GM12878 (cell line): ENCODE measurements around the gene NUP85.
"Not testable (repeated sequence)": the region's sequence is repeated elsewhere in the genome, so short reads cannot be mapped to it uniquely, and the experiment has no call there.

Experiments used
- HCFC1 ChIP-seq: fragments of 150-350 bp; IDR thresholded peaks from 2 replicates; pipeline ENCODE4 v1.6.1; 2014; ENCODE audit warnings: low read length
- SMAD1 ChIP-seq: fragments of 450-650 bp; IDR thresholded peaks from 2 replicates; pipeline ENCODE4 v1.6.1; 2018; ENCODE audit warnings: mild to moderate bottlenecking, low read depth; ENCODE audit not compliant: partially characterized antibody
- TF ChIP-seq, protein P1 (sequence below), 3 experiments: IDR thresholded peaks in 2 of 3; conservative IDR thresholded peaks in 1 of 3; 2 replicates each; pipeline ENCODE4 v1.5.1; 2011; ENCODE audit warnings: low read depth in 3 of 3, low read length in 3 of 3, mild to moderate bottlenecking in 3 of 3, control low read depth in 2 of 3, moderate library complexity in 2 of 3, inconsistent platforms in 1 of 3, mixed read lengths in 1 of 3; ENCODE audit not compliant: control insufficient read depth in 2 of 3, insufficient read depth in 1 of 3; ENCODE audit errors: extremely low read depth in 1 of 3

DNA sequence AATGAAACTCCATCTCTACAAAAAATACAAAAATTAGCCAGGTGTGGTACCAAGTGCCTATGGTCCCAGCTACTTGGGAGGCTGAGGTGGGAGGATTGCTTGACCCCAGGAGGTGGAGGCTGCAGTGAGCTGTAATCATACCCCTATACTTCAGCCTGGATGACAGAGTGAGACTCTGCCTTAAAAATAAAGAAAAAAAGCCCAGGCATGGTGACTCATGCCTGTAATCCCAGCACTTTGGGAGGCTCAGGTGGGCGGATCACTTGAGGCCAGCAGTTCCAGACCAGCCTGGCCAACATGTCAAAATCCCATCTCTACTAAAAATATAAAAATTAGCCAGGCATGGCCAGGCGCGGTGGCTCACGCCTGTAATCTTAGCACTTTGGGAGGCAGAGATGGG is 74.7 kb downstream of the NUP85 start:
- TF ChIP-seq, protein P1, sequence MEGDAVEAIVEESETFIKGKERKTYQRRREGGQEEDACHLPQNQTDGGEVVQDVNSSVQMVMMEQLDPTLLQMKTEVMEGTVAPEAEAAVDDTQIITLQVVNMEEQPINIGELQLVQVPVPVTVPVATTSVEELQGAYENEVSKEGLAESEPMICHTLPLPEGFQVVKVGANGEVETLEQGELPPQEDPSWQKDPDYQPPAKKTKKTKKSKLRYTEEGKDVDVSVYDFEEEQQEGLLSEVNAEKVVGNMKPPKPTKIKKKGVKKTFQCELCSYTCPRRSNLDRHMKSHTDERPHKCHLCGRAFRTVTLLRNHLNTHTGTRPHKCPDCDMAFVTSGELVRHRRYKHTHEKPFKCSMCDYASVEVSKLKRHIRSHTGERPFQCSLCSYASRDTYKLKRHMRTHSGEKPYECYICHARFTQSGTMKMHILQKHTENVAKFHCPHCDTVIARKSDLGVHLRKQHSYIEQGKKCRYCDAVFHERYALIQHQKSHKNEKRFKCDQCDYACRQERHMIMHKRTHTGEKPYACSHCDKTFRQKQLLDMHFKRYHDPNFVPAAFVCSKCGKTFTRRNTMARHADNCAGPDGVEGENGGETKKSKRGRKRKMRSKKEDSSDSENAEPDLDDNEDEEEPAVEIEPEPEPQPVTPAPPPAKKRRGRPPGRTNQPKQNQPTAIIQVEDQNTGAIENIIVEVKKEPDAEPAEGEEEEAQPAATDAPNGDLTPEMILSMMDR (IDR thresholded peaks at IDR 0.05 in 2 of 3, conservative IDR thresholded peaks at IDR 0.05 in 1 of 3; ENCODE audit: control insufficient read depth in 2 of 3, extremely low read depth in 1 of 3, insufficient read depth in 1 of 3, low read depth in 3 of 3, low read length in 3 of 3): not testable (repeated sequence)
- not testable (repeated sequence) for TF ChIP-seq SMAD1, HCFC1
